ENCODE data around the gene C12orf75. TPM values are rescaled to one million over a fixed set of nuclear protein-coding genes. Genes with fewer than 3 reads are reported as not detected.

Gene C12orf75
- total and polyA plus RNA-seq, 2 of the 13 experiments (the other 11 are each of a cell fraction or from before 2014, with no cell fraction given) = 16.1 to 19.8 TPM

GRCh38 chr12:105396983-105397382, 66.5 kb downstream of the C12orf75 start (continued):
- no peak for TF ChIP-seq HDAC2 (CRISPR knock-in tag; IDR thresholded peaks at IDR 0.05)
- no peak for TF ChIP-seq ZNF142 (CRISPR knock-in tag; IDR thresholded peaks at IDR 0.05)

DNA sequence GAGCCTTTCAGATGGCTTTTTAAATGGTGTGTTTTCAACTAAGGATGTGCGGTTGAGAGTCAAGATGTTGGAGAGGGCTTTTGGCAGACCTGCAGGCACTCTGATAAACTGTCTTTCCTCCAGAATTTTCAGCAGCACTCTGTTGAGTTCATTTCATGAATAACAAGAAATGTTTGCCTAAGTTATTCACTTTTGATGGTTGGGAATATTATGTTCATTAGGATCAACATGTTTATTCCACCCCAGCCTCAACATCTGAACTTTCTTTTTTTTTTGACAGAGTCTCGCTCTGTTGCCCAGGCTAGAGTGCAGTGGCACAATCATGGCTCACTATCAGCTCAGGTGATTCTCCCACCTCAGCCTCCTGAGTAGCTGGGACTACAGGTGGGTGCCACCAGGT, 68.4 kb downstream of the C12orf75 start:
- Histone ChIP-seq H3K9ac (ENCODE audit: insufficient read depth, low read depth, low read length) (no peak overlapping the region), H3K27me3 (ENCODE audit: control insufficient read depth in 1 of 2, insufficient read depth in 2 of 2, low read length in 2 of 2) (no peaks in the 10 kb centered on the region), H3K36me3 (replicated peaks in 1 of 2; ENCODE audit: control insufficient read depth in 1 of 2, insufficient read depth in 2 of 2, low read length in 2 of 2) (no peaks in the 10 kb centered on the region), H3K9me3 (ENCODE audit: low read length) (peaks cover 11% of the 10 kb centered on the region; the same call in 1 of the 2 replicates), H2AFZ (ENCODE audit: low read length) (no peak overlapping the region), H4K20me1 (ENCODE audit: insufficient read depth, low read length) (no peaks in the 10 kb centered on the region), H3K4me2 (ENCODE audit: low read depth, low read length) (no peak overlapping the region), H3K79me2 (ENCODE audit: insufficient read depth, low read length) (no peaks in the 10 kb centered on the region), H3K27ac (ENCODE audit: extremely low read length, insufficient read depth, low read length) (no peak overlapping the region), H3K4me3 (replicated peaks in 1 of 3; ENCODE audit: insufficient read depth in 1 of 3, low read depth in 2 of 3, low read length in 3 of 3) (no peak overlapping the region), H3K4me1 (ENCODE audit: insufficient read depth, low read length) (peaks cover 12% of the 10 kb centered on the region)
- no TSS peak for BruUV-seq (replicated peaks)
- no peak for ATAC-seq
- in situ Hi-C loops (cut with HindIII; ENCODE audit: extremely low pct_ligation_motif_present, low pct_unique_long_range_greater_than_20kb) (loop anchor here (25.0 kb wide), 1 partner anchor 412 kb away; the partner anchor contains the start of gene NOPCHAP1), intact Hi-C loops (cut with micrococcal nuclease; ENCODE audit: unreplicated experiment) (no loop called here)
- DNase-seq (ENCODE audit: low spot score) = no peak
- WGBS (ENCODE audit: low lambda C conversion rate) = 88% methylated on average over 2 of the region's 2 CpGs
- FAIRE-seq = no peak
- ChIA-PET CTCF (ENCODE audit: low intra/inter-chr PET ratio, low total read pairs) (no interaction called here), POLR2A (no interaction called here)
- TF ChIP-seq TBL1XR1 (IDR thresholded peaks at IDR 0.05; ENCODE audit: borderline replicate concordance, low read length, partially characterized antibody) (no peak), NR2F1 (CRISPR knock-in tag; IDR thresholded peaks at IDR 0.05) (no peak), TRIM22 (IDR thresholded peaks at IDR 0.05) (no peak), ZSCAN25 (CRISPR knock-in tag; IDR thresholded peaks at IDR 0.05) (no peak)
- TF ChIP-seq, protein P1, sequence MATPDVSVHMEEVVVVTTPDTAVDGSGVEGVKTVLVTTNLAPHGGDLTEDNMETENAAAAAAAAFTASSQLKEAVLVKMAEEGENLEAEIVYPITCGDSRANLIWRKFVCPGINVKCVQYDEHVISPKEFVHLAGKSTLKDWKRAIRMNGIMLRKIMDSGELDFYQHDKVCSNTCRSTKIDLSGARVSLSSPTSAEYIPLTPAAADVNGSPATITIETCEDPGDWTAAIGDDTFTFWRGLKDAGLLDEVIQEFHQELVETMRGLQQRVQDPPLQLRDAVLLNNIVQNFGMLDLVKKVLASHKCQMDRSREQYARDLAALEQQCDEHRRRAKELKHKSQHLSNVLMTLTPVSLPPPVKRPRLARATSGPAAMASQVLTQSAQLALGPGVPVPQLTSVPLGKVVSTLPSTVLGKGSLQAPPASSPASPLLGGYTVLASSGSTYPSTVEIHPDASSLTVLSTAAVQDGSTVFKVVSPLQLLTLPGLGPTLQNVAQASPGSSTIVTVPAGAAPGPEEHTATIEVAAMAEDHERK (CRISPR knock-in tag; IDR thresholded peaks at IDR 0.05; ENCODE audit: low read depth) = no peak
- TF ChIP-seq, protein P2, sequence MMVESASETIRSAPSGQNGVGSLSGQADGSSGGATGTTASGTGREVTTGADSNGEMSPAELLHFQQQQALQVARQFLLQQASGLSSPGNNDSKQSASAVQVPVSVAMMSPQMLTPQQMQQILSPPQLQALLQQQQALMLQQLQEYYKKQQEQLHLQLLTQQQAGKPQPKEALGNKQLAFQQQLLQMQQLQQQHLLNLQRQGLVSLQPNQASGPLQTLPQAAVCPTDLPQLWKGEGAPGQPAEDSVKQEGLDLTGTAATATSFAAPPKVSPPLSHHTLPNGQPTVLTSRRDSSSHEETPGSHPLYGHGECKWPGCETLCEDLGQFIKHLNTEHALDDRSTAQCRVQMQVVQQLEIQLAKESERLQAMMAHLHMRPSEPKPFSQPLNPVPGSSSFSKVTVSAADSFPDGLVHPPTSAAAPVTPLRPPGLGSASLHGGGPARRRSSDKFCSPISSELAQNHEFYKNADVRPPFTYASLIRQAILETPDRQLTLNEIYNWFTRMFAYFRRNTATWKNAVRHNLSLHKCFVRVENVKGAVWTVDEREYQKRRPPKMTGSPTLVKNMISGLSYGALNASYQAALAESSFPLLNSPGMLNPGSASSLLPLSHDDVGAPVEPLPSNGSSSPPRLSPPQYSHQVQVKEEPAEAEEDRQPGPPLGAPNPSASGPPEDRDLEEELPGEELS (CRISPR knock-in tag; IDR thresholded peaks at IDR 0.05) = no peak
- TF ChIP-seq, protein P3, sequence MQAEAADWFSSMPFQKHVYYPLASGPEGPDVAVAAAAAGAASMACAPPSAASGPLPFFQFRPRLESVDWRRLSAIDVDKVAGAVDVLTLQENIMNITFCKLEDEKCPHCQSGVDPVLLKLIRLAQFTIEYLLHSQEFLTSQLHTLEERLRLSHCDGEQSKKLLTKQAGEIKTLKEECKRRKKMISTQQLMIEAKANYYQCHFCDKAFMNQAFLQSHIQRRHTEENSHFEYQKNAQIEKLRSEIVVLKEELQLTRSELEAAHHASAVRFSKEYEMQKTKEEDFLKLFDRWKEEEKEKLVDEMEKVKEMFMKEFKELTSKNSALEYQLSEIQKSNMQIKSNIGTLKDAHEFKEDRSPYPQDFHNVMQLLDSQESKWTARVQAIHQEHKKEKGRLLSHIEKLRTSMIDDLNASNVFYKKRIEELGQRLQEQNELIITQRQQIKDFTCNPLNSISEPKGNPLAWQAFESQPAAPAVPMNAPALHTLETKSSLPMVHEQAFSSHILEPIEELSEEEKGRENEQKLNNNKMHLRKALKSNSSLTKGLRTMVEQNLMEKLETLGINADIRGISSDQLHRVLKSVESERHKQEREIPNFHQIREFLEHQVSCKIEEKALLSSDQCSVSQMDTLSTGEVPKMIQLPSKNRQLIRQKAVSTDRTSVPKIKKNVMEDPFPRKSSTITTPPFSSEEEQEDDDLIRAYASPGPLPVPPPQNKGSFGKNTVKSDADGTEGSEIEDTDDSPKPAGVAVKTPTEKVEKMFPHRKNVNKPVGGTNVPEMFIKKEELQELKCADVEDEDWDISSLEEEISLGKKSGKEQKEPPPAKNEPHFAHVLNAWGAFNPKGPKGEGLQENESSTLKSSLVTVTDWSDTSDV (CRISPR knock-in tag; IDR thresholded peaks at IDR 0.05) = no peak

All from HepG2 (cell line).